Colonic mucosa (tissue), 4 donors: ENCODE data around the gene KLK15. TPM values are rescaled to one million over a fixed set of nuclear protein-coding genes. Genes with fewer than 3 reads are reported as not detected.

ENCODE experiments used
- DNase-seq: peaks from one replicate; pipeline ENCODE4 v3.0.0-alpha.2; 2020
- H3K27ac ChIP-seq: fragments of 200-600 bp; one replicate; pipeline ENCODE4 v1.8.0; 2021
- H3K27me3 ChIP-seq: fragments of 200-600 bp; one replicate; pipeline ENCODE4 v1.8.0; 2021
- H3K36me3 ChIP-seq: fragments of 200-600 bp; one replicate; pipeline ENCODE4 v1.8.0; 2021
- H3K4me1 ChIP-seq: fragments of 200-600 bp; one replicate; pipeline ENCODE4 v1.8.0; 2021; ENCODE audit warnings: mild to moderate bottlenecking
- H3K4me3 ChIP-seq: fragments of 200-600 bp; one replicate; pipeline ENCODE4 v1.8.0; 2021
- H3K9ac ChIP-seq, 2 donors: one replicate each; pipeline ENCODE4 v1.7.0; 2013; ENCODE audit warnings: control low read depth in 2 of 2, low read depth in 2 of 2, low read length in 2 of 2
- H3K9me3 ChIP-seq: fragments of 200-600 bp; one replicate; pipeline ENCODE4 v1.8.0; 2021
- intact Hi-C: fragments of 100-400 bp; cut with DNase I; formaldehyde crosslinking; loops from one replicate; pipeline ENCODE4 v1.14.1; 2022
- total RNA-seq, 2 donors: library from RNA; stranded (reverse); fragmentation: NEBNext Ultra II Directional in 1 of 2; extraction: Animal tissue kit (Norgen Biotek cat#: 25700) in 1 of 2; gene quantifications; one replicate each; pipeline ENCODE4 v1.2.1, GENCODE V29; 2021
- TF ChIP-seq, protein P1 (sequence below): fragments of 200-600 bp; IDR thresholded peaks from one replicate; pipeline ENCODE4 v1.8.0; 2022; ENCODE audit warnings: antibody characterized with exemption, mild to moderate bottlenecking
- donor health status: healthy.
- donor health status: DM: no; HTN: no; CAD: no.
- donor health status: DM: no; HTN: no; CAD: no.

KLK15 gene
- total RNA-seq, 2 donors from 2014 or later, result 2.9 to 3.6 TPM

DNA sequence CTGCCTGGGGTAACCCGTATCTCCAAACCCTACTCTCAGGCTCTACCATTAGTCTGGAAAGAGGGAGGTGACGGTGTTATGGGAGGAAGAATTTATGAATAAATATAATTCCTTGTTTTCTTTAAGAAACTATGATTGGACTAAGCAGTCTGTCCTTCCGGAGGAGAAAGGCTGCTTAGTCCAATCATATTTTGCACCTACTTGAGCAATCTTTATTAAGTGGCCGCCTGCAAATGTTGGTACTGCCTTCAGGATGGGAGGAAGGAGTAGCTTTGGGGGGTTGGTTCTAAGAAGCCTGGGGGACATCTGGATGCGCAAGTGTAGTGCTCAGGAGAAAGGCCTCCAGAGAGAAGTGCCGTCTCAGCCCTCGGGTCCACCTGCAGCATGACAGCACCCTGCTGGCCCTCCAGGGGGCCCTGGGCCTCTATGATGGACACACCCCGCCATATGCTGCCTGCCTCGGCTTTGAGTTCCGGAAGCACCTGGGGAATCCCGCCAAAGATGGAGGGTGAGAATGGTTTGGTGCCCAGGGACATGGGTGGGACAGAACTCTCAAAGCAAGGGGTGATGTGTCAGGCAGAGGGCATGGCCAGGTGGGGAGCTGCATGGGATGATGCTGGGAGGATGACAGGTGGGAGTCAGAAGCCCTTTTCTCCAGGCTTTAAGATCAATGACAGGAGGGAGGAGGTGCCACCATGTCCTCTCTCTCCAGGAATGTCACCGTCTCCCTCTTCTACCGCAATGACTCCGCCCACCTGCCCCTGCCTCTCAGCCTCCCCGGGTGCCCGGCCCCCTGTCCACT lies 39.1 kb downstream of the KLK15 start:
- intact Hi-C loops, result no loop called here
- Histone ChIP-seq H3K27ac (no peak overlapping the region), H3K36me3 (no peaks in the 10 kb centered on the region), H3K4me3 (no peak overlapping the region), H3K4me1 (no peaks in the 10 kb centered on the region), H3K27me3 (no peaks in the 10 kb centered on the region), H3K9me3 (no peaks in the 10 kb centered on the region), H3K9ac (no peak overlapping the region)
- peak; percentile 47 for DNase-seq
- TF ChIP-seq, protein P1, sequence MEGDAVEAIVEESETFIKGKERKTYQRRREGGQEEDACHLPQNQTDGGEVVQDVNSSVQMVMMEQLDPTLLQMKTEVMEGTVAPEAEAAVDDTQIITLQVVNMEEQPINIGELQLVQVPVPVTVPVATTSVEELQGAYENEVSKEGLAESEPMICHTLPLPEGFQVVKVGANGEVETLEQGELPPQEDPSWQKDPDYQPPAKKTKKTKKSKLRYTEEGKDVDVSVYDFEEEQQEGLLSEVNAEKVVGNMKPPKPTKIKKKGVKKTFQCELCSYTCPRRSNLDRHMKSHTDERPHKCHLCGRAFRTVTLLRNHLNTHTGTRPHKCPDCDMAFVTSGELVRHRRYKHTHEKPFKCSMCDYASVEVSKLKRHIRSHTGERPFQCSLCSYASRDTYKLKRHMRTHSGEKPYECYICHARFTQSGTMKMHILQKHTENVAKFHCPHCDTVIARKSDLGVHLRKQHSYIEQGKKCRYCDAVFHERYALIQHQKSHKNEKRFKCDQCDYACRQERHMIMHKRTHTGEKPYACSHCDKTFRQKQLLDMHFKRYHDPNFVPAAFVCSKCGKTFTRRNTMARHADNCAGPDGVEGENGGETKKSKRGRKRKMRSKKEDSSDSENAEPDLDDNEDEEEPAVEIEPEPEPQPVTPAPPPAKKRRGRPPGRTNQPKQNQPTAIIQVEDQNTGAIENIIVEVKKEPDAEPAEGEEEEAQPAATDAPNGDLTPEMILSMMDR, result no peak

GRCh38 chr19:50793558-50794065 lies 39.8 kb downstream of the KLK15 start:
- intact Hi-C loops, result loop anchor here (2.0 kb wide), 1 partner anchor 129 kb away; no protein-coding TSS in a partner anchor
- no peaks in the 10 kb centered on the region for H3K27me3 ChIP-seq
- no peak overlapping the region for H3K27ac ChIP-seq
- no peaks in the 10 kb centered on the region for H3K36me3 ChIP-seq
- no peak overlapping the region for H3K4me3 ChIP-seq
- DNase-seq, result no peak
- no peaks in the 10 kb centered on the region for H3K9me3 ChIP-seq
- TF ChIP-seq, protein P1, result no peak
- no peak overlapping the region for H3K9ac ChIP-seq
- no peaks in the 10 kb centered on the region for H3K4me1 ChIP-seq

DNA sequence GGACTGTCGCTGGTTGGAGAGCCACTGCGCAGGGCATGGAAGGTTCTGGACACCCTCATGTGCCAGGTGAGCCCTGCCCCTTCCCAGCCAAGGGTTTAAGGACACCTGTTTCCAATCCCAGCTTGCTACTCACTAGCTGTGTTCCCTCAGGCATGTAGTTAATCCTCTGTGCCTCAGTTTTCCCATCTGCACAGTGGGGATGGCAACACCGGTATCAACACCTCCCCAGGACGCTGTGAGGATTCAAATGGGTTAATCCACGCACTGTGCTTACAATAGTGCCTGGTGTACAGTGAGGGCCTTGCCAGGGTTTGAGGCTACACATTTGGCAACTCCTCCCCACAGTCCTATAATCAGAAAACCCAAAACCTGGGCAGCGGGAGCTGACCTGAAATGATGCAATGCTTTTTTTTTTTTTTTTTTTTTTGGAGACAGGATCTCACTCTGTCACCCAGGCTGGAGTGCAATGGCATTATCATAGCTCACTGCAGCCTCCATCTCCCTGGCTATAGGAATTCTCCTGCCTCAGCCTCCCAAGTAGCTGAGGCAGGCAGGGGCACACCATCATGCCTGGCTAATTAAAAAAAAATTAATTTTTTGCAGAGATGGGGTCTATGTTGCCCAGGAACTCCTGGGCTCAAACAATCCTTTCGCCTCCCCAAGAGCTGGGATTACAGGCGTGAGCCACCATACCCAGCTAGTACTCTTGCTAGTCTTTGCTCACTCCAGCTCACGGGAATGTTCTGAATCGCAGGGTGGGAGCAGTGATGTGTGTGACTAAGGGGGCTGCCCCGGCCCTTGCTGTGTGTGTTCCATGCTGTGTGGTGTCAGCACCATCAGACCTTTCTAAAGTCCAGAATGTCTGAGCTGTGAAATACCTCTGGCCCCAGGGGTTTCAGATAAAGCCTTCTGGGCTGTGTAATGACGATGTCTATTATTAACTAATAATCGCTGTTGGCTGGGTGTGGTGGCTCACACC lies 40.8 kb downstream of the KLK15 start:
- TF ChIP-seq, protein P1, result no peak
- Histone ChIP-seq H3K9me3 (no peaks in the 10 kb centered on the region), H3K4me3 (no peak overlapping the region), H3K9ac (no peak overlapping the region), H3K4me1 (no peaks in the 10 kb centered on the region), H3K36me3 (no peaks in the 10 kb centered on the region), H3K27me3 (no peaks in the 10 kb centered on the region), H3K27ac (no peak overlapping the region)
- DNase-seq, result no peak
- intact Hi-C loops, result loop anchor here (2.0 kb wide), 1 partner anchor 130 kb away; no protein-coding TSS in a partner anchor

GRCh38 chr19:50791594-50792271 lies 41.6 kb downstream of the KLK15 start:
- Histone ChIP-seq H3K9me3 (no peaks in the 10 kb centered on the region), H3K9ac (no peak overlapping the region), H3K27me3 (no peaks in the 10 kb centered on the region), H3K4me3 (no peak overlapping the region), H3K4me1 (no peaks in the 10 kb centered on the region), H3K36me3 (no peaks in the 10 kb centered on the region), H3K27ac (no peak overlapping the region)
- TF ChIP-seq, protein P1, result no peak
- no peak for DNase-seq
- intact Hi-C loops, result loop anchor here (2.0 kb wide), 1 partner anchor 131 kb away; no protein-coding TSS in a partner anchor
